ENCODE measurements around the gene CTNNA3.
"Not testable (repeated sequence)": the region's sequence is repeated elsewhere in the genome, so short reads cannot be mapped to it uniquely, and the experiment has no call there.

The CTNNA3 gene

DNA sequence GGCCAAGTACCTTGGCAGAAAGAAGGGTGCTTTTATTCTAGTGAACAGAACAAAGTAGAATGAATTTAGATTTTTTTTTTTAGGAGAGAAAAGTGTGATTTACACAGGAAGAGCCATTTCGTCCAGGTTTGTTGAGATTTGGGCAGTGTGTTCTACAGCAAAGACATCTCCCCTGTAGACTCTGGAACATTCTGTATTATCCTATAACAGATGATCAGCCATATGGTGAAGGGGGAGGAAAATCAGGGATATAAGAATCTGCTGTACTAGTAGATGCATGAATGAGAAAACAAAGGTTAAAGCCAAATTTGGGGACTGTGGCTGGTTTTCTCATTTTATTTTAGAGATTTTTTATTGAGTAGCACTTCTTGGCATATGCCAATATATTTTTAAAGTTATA, 1223.8 kb downstream of the CTNNA3 start:
- DNase-seq: no peak

DNA sequence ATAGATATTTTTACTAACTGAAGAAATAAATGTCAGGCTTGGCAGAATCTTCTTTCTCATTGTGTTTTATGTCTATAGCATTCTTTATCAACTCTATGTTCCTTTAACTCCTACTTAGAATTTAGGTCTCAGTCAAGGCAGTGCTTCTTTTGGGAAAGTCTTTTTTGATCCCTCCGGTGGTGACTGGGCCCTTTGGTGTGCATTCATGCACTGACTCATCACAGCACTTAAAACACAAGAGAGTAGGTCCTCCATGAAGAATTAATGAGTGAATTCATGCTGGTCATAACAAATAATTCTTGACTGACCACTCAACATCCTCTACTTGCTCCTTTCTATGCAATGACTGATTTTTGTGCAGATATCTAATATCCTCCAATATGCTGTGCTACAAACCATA, 1229.0 kb downstream of the CTNNA3 start:
- DNase-seq: no peak

DNA sequence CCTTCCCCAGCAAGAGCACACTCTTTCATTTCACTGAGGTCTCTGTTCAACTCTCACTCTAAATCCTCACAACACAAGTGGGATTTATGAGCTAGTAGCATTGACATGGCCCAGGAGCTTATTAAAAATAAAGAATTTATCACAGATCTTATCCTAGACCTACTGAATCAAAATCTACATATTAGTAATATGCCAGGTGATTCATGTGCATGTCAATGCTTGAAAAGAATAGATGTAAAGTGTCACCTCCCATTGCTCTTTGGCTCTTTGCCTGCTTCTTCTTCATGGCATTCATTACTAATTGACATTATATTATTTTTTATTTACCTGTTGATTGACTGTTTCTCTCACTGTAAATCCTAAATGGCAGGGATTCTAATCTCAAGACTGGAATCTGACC, 1229.4 kb downstream of the CTNNA3 start:
- DNase-seq: no peak

DNA sequence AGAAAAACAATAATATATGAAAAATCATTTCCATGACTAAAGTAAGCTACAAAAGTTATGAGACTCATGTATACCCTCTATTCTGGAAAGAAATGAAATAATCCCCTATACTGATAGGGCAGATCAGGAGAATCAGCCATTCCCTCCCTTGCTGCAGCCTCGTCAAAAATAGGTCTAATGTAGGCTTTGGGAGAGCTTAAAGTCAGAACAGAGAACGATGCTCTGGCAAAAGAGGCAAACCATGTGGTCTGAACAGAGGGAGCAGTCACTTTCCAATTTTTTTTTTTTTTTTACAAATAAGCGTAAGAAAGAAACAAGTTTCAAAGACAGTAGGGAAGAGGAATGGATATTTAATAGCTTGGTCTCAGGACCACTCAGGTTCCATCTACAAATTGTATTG, 1232.4 kb downstream of the CTNNA3 start:
- DNase-seq: no peak

DNA sequence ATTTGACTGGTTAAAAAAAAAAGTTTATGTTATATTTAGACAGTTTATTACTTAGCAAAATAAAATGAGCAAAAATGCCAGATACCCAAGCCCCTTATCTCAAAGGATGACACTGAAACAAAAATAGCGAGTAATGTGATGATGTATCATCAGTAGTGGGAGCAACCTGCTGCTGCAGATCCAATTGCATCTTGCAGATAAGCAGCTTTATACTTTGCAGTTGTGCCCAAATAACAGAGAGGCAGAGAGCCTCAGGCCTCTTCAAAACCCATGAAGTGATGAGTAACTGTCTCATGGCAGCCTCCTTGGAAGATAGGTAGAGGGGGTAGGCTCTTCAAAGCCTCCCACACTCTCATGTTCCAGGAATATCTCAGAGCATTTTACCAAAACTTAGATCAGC, 1238.4 kb downstream of the CTNNA3 start:
- no peak for DNase-seq

DNA sequence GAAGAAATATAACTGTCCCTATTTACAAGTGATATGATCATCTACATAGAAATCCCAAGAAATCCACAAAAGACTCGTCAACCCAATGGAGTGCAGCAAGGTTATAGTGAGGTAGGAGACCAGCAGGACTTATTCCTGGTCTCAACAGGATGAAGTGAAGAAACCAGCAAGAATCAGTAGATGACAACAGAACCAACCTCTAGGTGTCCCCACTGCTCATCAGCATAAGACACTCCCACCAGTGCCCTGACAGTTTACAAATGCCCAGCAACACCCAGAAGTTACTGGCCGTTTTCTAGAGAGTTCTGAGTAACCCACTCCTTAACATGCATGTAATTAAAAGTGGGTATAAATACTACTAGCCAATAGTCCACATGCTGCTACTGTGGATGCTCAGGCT, 1240.7 kb downstream of the CTNNA3 start:
- no peak for DNase-seq

DNA sequence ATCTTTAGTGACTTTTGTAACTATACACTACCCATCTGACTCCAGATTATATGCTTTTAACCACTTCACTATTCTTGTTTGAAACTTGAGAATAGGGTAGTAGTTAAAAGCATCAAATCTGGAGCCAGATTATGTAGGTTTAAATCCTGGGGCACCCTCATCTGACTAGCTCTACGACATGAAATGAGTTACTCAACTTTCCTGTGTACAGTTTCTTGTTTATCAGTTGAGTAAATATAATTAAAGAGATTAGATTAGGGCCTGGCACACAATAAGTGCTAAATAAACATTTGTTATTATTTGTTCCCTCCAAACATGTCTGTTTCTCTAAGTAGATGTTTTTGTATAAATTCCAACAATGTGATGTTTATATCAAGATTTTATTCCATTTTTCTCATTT, 1255.4 kb downstream of the CTNNA3 start:
- no peak for DNase-seq

DNA sequence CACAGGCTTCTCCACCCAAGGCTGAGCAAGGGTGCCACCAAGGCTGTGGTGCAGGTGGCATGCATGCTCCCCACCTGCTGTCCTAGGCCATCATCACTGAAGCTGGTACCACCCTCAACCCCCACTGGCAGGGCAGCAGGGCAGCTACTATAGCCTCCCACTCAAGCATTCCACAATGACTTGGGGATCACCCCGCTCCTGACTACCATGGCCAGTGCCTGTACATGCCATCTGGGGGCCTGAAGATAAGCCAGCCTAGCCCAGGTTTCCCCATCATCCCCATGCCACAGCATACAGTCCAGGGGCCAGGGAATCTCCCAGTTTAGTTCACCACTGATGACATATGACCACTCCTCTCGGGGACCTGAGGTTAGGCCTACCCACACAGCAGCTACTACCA, 1281.1 kb downstream of the CTNNA3 start:
- DNase-seq: no peak

DNA sequence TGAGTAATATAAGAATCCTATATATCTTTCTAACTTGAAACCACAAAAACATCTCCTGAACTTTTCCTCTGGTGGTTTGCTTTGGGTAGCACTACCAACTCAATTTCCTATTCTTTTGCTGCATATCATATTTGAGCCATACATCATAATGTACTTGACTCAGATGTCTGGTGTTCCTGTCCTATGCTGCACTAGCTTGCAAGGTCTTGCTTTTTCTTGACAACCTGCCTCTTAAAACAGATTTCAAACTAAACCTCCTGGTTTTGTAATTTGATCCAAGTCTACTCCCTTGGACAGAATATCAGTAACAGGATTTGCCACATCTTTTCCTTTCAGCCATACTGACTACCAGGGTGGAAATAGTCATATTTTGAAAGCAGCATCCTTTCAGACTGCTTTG, 1290.4 kb downstream of the CTNNA3 start:
- DNase-seq: no peak

DNA sequence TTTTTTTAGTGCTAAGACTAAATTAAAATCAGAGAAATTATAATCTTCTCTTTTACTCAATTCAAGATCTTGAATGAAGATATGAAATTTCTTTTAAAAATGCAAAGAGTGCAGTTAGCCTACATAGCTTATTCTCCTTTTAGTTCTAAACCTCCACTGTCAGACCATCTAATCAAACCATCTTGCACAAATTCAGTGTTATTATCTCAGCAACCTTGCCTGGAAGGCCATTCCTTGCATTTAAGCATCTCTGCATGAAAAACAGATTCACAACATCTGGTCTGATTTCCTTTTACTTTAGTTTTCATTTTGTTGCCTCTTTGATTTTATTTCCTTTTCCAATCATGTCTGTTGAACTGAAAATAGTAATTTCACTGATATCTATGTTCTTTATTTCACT, 1297.3 kb downstream of the CTNNA3 start:
- DNase-seq: no peak

DNA sequence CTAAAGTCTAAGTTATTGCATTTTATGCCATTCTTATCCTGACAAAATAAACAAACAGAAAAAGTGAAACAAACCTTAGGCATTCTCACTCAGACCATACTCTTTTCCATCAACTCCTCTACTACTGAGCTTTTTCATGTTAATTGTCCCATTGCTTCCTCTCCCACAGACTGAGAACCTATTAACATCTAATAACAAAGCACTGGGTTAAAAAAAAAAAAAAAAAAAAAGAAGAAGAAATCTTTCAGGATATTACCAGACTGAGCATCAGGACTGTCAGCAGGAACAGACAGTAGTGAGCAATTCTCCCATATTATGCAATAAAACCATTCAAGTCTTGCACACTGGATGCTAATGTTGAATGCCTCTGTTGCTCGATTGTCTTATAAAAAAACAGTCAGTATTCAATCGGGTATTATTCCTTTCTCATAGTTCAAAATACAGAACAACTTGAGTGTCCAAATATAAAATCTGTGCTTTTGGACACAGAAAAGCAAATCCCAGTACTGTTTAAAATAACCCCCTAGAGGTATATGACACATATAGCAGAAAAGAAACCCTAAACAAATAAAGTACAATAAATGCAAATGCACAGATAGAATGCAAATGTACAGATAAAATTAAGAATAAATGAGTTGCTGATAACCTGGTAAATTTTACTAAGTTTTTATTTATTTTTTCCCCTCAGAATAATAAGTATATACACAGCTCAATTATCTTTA, 1301.5 kb downstream of the CTNNA3 start:
- no peak for DNase-seq

DNA sequence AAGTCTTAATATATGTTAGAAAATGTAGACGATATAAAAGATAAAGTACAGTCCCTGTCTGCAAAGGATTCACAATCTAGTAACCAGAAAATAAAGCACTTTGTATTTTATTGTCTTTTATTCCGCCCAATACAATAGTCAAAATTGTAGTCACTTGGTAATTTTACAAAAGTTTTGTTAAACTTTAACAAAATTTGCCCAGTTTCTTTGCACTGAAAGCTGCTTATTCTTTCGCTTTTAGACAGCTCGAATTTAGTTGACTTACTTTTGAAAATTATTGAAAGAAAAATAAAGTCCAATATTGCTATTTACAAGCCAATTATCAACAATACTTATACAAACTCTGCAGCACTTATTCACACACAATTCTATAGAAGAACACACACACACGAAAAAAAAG, 1305.1 kb downstream of the CTNNA3 start:
- no peak for DNase-seq

DNA sequence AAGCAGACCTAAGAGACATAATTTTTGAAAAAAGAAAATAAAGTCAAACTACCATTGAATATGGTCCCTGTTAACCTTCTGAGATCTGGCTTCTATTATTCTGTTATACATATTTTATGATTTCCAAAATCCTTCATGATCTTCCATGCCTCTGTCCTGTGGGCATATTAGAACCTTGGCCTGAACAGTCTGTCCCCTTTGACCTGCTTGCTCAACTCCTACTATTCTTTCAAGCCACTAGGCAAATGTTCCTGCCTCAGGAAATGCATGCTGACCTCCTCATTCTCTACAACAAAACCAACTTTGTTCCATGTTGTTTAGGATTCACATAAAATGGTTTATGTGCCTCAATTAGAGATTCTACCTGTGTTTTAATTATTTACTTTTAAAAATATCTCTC, 1315.0 kb downstream of the CTNNA3 start:
- no peak for DNase-seq

DNA sequence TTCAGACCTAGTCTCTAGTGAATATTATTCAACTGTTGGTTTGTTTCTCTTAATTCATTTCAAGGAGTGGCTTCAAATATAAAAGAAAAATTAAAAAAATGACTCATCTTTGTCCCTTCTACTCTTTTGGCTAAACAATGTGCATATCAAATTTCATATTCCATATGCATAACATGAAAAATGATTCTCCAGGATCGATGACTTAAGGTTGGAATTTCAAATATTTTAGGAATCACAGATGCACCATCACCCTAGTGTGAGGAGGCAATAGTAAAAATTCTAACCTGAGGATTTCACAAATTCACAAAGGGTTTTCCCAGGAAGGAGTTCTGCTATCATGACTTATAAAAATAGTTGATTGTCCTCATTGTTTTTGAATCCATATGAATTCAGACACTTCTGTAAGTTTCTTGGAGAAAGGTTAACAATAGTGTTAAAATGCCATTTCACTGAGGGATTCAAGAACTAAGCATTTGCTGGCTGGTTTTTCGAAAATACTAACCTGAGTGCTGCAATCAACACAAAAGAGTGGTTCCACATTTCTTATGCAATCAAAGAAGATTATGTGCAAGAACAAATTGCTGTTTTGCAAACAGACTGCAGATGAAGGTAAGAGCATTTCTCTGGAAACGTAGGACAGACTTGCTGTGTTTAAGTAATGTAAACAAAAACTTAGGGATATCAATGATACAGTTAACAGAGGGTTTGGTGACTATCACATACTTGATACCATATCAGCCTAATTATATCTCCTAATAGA, 1317.7 kb downstream of the CTNNA3 start:
- no peak for DNase-seq

DNA sequence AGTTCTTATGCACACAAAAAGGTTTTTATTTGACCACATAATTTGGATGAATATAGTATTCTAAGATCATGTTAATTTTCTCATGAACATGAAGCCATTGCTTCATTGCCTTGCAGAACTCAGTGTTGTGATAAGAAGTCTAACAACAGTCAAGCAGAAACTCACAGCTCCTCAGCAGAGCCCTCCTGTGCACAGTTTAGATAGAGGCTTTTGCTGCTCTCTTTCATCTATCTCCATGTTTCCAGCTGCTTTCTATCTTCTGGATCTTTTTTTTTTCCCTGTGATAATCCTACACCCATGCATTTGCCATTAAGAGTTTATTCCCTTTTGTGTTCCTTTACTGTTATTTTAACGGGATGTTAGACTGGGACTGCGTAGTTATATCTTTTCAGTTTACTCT, 1327.8 kb downstream of the CTNNA3 start:
- no peak for DNase-seq

DNA sequence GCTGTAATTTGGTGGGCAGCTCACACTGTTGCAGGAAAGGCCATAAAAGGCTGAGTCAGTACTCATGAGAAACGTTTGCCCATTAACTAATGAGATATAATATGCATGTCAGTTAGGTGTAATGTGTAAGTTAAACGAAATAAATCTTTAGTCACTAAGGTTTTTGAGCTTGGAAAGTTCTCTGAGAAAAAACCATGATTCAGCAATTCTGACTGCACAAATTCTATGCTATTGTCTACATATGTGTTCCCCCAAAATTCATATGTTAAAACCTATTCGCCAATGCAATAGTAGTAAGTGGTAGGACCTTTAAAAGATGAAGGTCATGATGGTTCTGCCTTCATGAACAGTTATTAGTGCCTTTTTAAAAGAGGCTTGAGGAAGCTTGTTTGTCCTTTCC, 1329.8 kb downstream of the CTNNA3 start:
- no peak for DNase-seq

DNA sequence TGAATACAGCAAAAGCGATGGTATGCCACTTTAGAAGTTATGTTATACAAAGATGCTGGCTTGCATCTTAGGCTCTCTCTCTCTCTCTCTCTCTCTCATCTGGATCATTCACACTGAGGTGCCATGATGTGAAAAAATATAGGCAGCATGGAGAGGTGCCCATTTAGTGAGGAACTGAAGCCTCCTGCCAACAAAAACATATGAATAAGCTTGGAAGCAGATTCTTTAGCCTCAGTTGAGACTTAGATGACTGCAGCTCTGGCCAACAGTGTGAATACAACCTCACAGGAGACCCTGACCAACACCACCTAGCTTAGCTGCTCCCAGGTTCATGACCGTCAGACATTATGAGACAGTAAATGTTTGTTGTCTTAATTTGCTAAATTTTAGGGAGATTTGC, 1330.3 kb downstream of the CTNNA3 start:
- no peak for DNase-seq

DNA sequence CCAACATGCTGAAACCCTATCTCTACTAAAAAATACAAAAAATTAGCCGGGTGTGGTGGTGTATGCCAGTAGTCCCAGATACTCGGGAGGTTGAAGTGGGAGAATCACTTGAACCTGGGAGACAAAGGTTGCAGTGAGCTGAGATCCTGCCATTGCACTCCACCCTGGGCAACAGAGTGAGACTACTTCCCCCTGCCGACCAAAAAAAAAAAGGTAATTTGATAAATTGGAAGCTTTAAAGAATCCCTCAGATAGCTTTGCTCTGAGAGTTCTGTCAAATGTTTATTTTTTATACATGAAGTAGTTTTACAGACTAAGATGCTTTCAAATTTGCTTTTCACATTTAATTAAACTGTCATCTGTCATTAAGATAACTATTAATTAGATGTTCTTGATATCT, 1333.5 kb downstream of the CTNNA3 start:
- no peak for DNase-seq

DNA sequence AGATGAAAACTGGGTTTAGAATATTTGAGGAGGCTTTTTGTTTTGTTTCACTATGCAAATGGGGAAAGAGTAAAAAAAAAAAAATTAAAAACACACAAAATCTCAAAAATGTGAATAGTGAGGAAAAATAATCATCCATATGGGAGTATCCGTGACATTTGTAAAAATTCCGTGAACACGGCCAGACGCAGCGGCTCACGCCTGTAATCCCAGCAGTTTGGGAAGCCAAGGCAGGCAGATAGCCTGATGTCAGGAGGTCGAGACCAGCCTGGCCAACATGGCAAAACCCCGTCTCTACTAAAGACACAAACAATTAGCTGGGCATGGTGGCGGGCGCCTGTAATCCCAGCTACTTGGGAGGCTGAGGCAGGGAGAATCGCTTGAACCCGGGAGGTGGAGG, 1342.2 kb downstream of the CTNNA3 start:
- DNase-seq: not testable (repeated sequence)

DNA sequence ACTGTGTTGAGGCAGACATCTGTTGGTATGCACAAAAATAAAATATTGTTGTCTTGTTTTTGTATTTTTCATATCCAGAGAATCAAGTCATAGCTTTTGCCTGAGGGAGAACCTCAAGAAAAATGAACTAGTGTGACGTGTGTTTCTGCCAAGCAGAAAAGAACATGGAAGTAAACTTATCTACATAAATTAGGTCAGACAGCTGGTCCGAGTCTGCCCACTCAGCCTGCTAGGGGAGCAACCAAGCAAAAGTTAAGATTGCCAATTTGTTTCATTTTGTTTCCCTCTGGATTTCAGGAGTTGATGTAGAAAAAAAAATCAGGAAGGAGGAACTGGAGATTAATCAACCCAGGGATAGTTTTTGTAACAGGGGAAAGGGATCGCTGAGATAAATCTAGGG, 1342.6 kb downstream of the CTNNA3 start:
- no peak for DNase-seq

DNA sequence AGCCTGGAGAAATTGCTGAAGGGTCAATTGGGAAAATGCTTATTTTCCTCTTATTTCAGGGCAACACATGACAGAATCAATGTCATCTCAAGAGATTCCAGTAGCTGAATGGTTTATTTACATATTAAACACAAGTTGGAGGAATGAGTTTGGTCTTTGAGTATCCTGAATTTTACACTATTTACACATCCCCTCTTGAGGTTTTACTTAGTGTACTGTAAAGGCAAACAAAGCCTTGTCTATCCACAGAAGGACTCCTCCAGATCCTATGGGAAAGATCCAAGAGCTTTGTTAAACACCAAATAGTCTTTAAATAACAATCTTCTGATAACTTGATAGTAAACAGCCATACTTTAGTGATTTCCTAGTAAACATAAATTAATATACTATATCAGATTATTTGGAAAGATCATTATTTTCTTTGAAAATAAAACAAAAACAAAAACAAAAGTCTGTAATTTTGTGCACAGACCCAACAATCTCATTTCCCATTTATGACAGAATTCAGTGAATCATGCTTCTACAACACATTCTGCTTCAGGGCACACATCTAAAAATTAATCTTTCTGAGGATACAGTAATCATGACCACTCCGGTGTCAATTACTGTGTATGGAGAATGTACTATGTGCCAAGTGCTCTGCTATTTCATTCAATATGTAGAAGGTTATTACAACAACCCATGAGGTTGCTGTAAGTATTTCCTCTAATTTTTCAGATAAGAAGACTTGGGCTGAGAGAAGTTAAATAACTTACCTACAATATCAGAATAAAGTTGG, 1345.2 kb downstream of the CTNNA3 start:
- DNase-seq: no peak

DNA sequence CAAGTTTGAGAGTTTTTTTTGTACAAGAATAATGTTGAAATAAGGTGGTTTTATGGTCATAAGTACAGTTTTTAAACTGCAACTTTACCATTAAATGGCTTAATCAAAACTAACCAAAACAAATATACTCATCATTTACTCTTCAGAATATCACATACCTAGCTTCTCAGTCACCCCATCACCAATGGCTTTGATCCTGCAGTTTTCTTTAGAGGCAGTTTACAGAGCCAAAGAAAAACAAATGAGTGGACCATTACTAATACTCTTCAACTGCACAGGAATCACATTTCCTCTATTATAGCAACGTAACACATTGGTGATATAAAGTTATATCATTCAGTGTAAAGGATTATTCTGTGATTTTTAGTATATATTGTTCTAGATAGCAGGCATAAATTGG, 1346.3 kb downstream of the CTNNA3 start:
- no peak for DNase-seq

DNA sequence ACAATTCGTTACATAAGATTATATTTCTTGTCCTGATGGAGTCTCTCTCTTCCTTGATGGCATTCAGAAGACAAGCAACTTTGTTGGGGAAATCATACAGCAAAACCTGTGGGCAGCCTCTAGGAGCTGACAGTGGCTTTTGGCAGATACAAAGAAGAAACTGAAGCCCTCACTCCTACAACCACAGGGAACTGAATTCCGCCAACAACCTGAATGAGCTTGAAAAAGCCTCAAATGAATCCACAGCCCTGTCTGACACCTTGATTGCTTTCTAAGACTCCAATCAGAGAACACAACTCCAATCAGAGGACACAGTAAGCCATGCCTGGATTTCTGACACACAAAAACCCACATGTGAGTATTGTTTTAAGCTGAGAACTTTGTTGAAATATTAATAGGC, 1346.9 kb downstream of the CTNNA3 start:
- DNase-seq: no peak

DNA sequence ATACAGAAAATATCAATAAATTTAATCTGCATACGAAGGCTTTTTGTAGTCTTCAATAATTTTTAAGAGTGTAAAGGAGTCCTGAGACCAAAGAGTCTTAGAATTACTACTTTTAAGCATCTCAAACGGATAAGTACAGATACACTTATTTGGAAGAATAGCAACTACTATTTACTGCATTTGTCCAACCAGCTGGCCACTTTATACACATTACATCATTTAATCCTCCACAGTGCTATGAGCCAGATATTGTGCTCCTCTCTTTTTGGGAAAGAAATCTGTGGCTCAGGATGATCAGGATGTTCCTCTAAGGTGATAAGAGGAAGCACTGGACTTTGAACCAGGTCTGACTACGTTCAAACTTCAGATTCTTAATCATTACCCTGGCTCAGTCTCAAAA, 1358.8 kb downstream of the CTNNA3 start:
- no peak for DNase-seq

Measured in GDM1 (cell line).